Measurements from ENCODE around the gene ZNF423.

Gene ZNF423

GRCh38 chr16:49458656-49459445 is 397.1 kb downstream of the ZNF423 start:
- no peaks in the 10 kb centered on the region for H3K9me3 ChIP-seq (ENCODE audit: control insufficient read depth, low read length)
- 91 to 93% methylated on average over 5 of the region's 5 CpGs for WGBS, 2 experiments
- H3K27me3 ChIP-seq (ENCODE audit: control insufficient read depth, insufficient read depth, low read length, poor library complexity, severe bottlenecking) = no peaks in the 10 kb centered on the region
- no peak overlapping the region for H3K4me3 ChIP-seq (ENCODE audit: insufficient read depth, low read depth, low read length)
- peaks cover 16% of the 10 kb centered on the region for H3K4me1 ChIP-seq (ENCODE audit: control insufficient read depth, insufficient read depth, low read length)
- no peaks in the 10 kb centered on the region for H3K36me3 ChIP-seq (ENCODE audit: control insufficient read depth, insufficient read depth, low read length)
- no peak overlapping the region for H3K27ac ChIP-seq (ENCODE audit: insufficient read depth, low read depth, low read length, poor library complexity, severe bottlenecking)

GRCh38 chr16:49458243-49458642 is 397.7 kb downstream of the ZNF423 start:
- WGBS, 2 experiments = 92 to 94% methylated on average over 6 of the region's 6 CpGs
- Histone ChIP-seq H3K27ac (ENCODE audit: insufficient read depth, low read depth, low read length, poor library complexity, severe bottlenecking) (no peak overlapping the region), H3K9me3 (ENCODE audit: control insufficient read depth, low read length) (no peaks in the 10 kb centered on the region), H3K27me3 (ENCODE audit: control insufficient read depth, insufficient read depth, low read length, poor library complexity, severe bottlenecking) (peaks cover 1% of the 10 kb centered on the region), H3K4me3 (ENCODE audit: insufficient read depth, low read depth, low read length) (no peak overlapping the region), H3K36me3 (ENCODE audit: control insufficient read depth, insufficient read depth, low read length) (no peaks in the 10 kb centered on the region), H3K4me1 (ENCODE audit: control insufficient read depth, insufficient read depth, low read length) (peaks cover 10% of the 10 kb centered on the region)

- peaks cover 4% of the 10 kb centered on the region for H3K27me3 ChIP-seq (ENCODE audit: control insufficient read depth, insufficient read depth, low read length, poor library complexity, severe bottlenecking)
- no peak overlapping the region for H3K27ac ChIP-seq (ENCODE audit: insufficient read depth, low read depth, low read length, poor library complexity, severe bottlenecking)
- no peaks in the 10 kb centered on the region for H3K9me3 ChIP-seq (ENCODE audit: control insufficient read depth, low read length)
- H3K36me3 ChIP-seq (ENCODE audit: control insufficient read depth, insufficient read depth, low read length) = no peaks in the 10 kb centered on the region
- WGBS, 2 experiments = 84 to 87% methylated on average over 7 of the region's 7 CpGs
- H3K4me1 ChIP-seq (ENCODE audit: control insufficient read depth, insufficient read depth, low read length) = peaks cover 5% of the 10 kb centered on the region
- H3K4me3 ChIP-seq (ENCODE audit: insufficient read depth, low read depth, low read length) = no peak overlapping the region
Observed at GRCh38 chr16:49457196-49457595, 398.7 kb downstream of the ZNF423 start.

- no peaks in the 10 kb centered on the region for H3K36me3 ChIP-seq (ENCODE audit: control insufficient read depth, insufficient read depth, low read length)
- no peak overlapping the region for H3K4me3 ChIP-seq (ENCODE audit: insufficient read depth, low read depth, low read length)
- H3K9me3 ChIP-seq (ENCODE audit: control insufficient read depth, low read length) = no peaks in the 10 kb centered on the region
- H3K27me3 ChIP-seq (ENCODE audit: control insufficient read depth, insufficient read depth, low read length, poor library complexity, severe bottlenecking) = peaks cover 4% of the 10 kb centered on the region
- no peak overlapping the region for H3K27ac ChIP-seq (ENCODE audit: insufficient read depth, low read depth, low read length, poor library complexity, severe bottlenecking)
- peaks cover 5% of the 10 kb centered on the region for H3K4me1 ChIP-seq (ENCODE audit: control insufficient read depth, insufficient read depth, low read length)
- WGBS, 2 experiments = 91 to 95% methylated on average over 10 of the region's 10 CpGs
Observed at GRCh38 chr16:49456763-49457162, 399.1 kb downstream of the ZNF423 start.

GRCh38 chr16:49455991-49456745 is 399.7 kb downstream of the ZNF423 start:
- 93 to 94% methylated on average over 8 of the region's 8 CpGs for WGBS, 2 experiments
- no peak overlapping the region for H3K27ac ChIP-seq (ENCODE audit: insufficient read depth, low read depth, low read length, poor library complexity, severe bottlenecking)
- no peak overlapping the region for H3K4me3 ChIP-seq (ENCODE audit: insufficient read depth, low read depth, low read length)
- H3K27me3 ChIP-seq (ENCODE audit: control insufficient read depth, insufficient read depth, low read length, poor library complexity, severe bottlenecking) = peaks cover 4% of the 10 kb centered on the region
- H3K4me1 ChIP-seq (ENCODE audit: control insufficient read depth, insufficient read depth, low read length) = peaks cover 5% of the 10 kb centered on the region
- H3K9me3 ChIP-seq (ENCODE audit: control insufficient read depth, low read length) = no peaks in the 10 kb centered on the region
- no peaks in the 10 kb centered on the region for H3K36me3 ChIP-seq (ENCODE audit: control insufficient read depth, insufficient read depth, low read length)

- H3K27ac ChIP-seq (ENCODE audit: insufficient read depth, low read depth, low read length, poor library complexity, severe bottlenecking) = no peak overlapping the region
- peaks cover 5% of the 10 kb centered on the region for H3K4me1 ChIP-seq (ENCODE audit: control insufficient read depth, insufficient read depth, low read length)
- H3K36me3 ChIP-seq (ENCODE audit: control insufficient read depth, insufficient read depth, low read length) = no peaks in the 10 kb centered on the region
- no peak overlapping the region for H3K4me3 ChIP-seq (ENCODE audit: insufficient read depth, low read depth, low read length)
- H3K27me3 ChIP-seq (ENCODE audit: control insufficient read depth, insufficient read depth, low read length, poor library complexity, severe bottlenecking) = peaks cover 4% of the 10 kb centered on the region
- 93% methylated on average over 11 of the region's 11 CpGs for WGBS, 2 experiments
- H3K9me3 ChIP-seq (ENCODE audit: control insufficient read depth, low read length) = no peaks in the 10 kb centered on the region
Observed at GRCh38 chr16:49455181-49455990, 400.5 kb downstream of the ZNF423 start.

GRCh38 chr16:49454426-49455180 is 401.3 kb downstream of the ZNF423 start:
- Histone ChIP-seq H3K27ac (ENCODE audit: insufficient read depth, low read depth, low read length, poor library complexity, severe bottlenecking) (no peak overlapping the region), H3K9me3 (ENCODE audit: control insufficient read depth, low read length) (no peaks in the 10 kb centered on the region), H3K27me3 (ENCODE audit: control insufficient read depth, insufficient read depth, low read length, poor library complexity, severe bottlenecking) (peaks cover 4% of the 10 kb centered on the region), H3K4me1 (ENCODE audit: control insufficient read depth, insufficient read depth, low read length) (peaks cover 5% of the 10 kb centered on the region), H3K4me3 (ENCODE audit: insufficient read depth, low read depth, low read length) (no peak overlapping the region), H3K36me3 (ENCODE audit: control insufficient read depth, insufficient read depth, low read length) (no peaks in the 10 kb centered on the region)
- 88 to 89% methylated on average over 12 of the region's 12 CpGs for WGBS, 2 experiments

- peaks cover 5% of the 10 kb centered on the region for H3K4me1 ChIP-seq (ENCODE audit: control insufficient read depth, insufficient read depth, low read length)
- WGBS, 2 experiments = 92 to 97% methylated on average over 5 of the region's 5 CpGs
- peaks cover 4% of the 10 kb centered on the region for H3K27me3 ChIP-seq (ENCODE audit: control insufficient read depth, insufficient read depth, low read length, poor library complexity, severe bottlenecking)
- no peaks in the 10 kb centered on the region for H3K9me3 ChIP-seq (ENCODE audit: control insufficient read depth, low read length)
- no peaks in the 10 kb centered on the region for H3K36me3 ChIP-seq (ENCODE audit: control insufficient read depth, insufficient read depth, low read length)
- H3K4me3 ChIP-seq (ENCODE audit: insufficient read depth, low read depth, low read length) = no peak overlapping the region
- H3K27ac ChIP-seq (ENCODE audit: insufficient read depth, low read depth, low read length, poor library complexity, severe bottlenecking) = no peak overlapping the region
Observed at GRCh38 chr16:49453983-49454382, 401.9 kb downstream of the ZNF423 start.

- H3K36me3 ChIP-seq (ENCODE audit: control insufficient read depth, insufficient read depth, low read length) = no peaks in the 10 kb centered on the region
- peaks cover 5% of the 10 kb centered on the region for H3K4me1 ChIP-seq (ENCODE audit: control insufficient read depth, insufficient read depth, low read length)
- H3K4me3 ChIP-seq (ENCODE audit: insufficient read depth, low read depth, low read length) = no peak overlapping the region
- peaks cover 4% of the 10 kb centered on the region for H3K27me3 ChIP-seq (ENCODE audit: control insufficient read depth, insufficient read depth, low read length, poor library complexity, severe bottlenecking)
- no peaks in the 10 kb centered on the region for H3K9me3 ChIP-seq (ENCODE audit: control insufficient read depth, low read length)
- no peak overlapping the region for H3K27ac ChIP-seq (ENCODE audit: insufficient read depth, low read depth, low read length, poor library complexity, severe bottlenecking)
- WGBS, 2 experiments = 88% methylated on average over 5 of the region's 5 CpGs
Observed at GRCh38 chr16:49453021-49453420, 402.9 kb downstream of the ZNF423 start.

Measured in ectodermal cell (in vitro differentiated cells).